GM10248 (cell line): ENCODE results near the gene SMARCC1.

ENCODE experiments used
- CTCF ChIA-PET: fragments of 300-600 bp; sonication (Branson Sonifier 250); formaldehyde crosslinking; extraction: SDS; loops from one replicate; lab custom pipeline; 2021; ENCODE audit warnings: antibody characterized with exemption; lab: Yijun Ruan, JAX
- POLR2A ChIA-PET: fragments of 350-650 bp; sonication (Branson Sonifier 250); formaldehyde crosslinking; extraction: SDS; loops from one replicate; lab custom pipeline; 2020; ENCODE audit warnings: antibody characterized with exemption; lab: Yijun Ruan, JAX
- DNase-seq: peaks from one replicate; pipeline ENCODE4 v3.0.0; 2012; ENCODE audit errors: extremely low spot score
- CTCF ChIP-seq: IDR thresholded peaks from 2 replicates; pipeline ENCODE4 v1.5.1; 2012; ENCODE audit warnings: mild to moderate bottlenecking, low read depth; ENCODE audit errors: extremely low read depth, missing control alignments, control extremely low read depth

SMARCC1 gene

GRCh38 chr3:47791193-47791855 is 9.6 kb upstream of the SMARCC1 start:
- no peak for DNase-seq
- POLR2A ChIA-PET: no interaction called here
- no peak for TF ChIP-seq CTCF
- CTCF ChIA-PET: interaction anchor here (5.5 kb wide), 1 partner anchor 269 kb away, joined by 56 read pairs; no protein-coding TSS in a partner anchor

- no peak for TF ChIP-seq CTCF
- ChIA-PET POLR2A (no interaction called here), CTCF (interaction anchor here (1.3 to 2.2 kb wide), 2 partner anchors 11 to 262 kb away, joined by 3 to 13 read pairs; no protein-coding TSS in a partner anchor)
- DNase-seq: no peak
These were observed 2.0 kb upstream of the SMARCC1 start for GRCh38 chr3:47783673-47784072.

GRCh38 chr3:47782446-47783308 is 984 bp upstream of the SMARCC1 start:
- TF ChIP-seq CTCF: no peak
- CTCF ChIA-PET: interaction anchor here (1.3 kb wide), 1 partner anchor 10 kb away, joined by 3 read pairs; no protein-coding TSS in a partner anchor
- POLR2A ChIA-PET: no interaction called here
- no peak for DNase-seq

GRCh38 chr3:47780741-47781684 is 680 bp downstream of the SMARCC1 start:
- POLR2A ChIA-PET: interaction anchor here (0.5 kb wide), 1 partner anchor 1913 kb away, joined by 4 read pairs; no protein-coding TSS in a partner anchor
- no peak for TF ChIP-seq CTCF
- CTCF ChIA-PET: interaction anchor here (0.9 to 1.5 kb wide), 3 partner anchors 17 to 259 kb away, joined by 3 to 4 read pairs (median 3); no protein-coding TSS in a partner anchor
- DNase-seq: peak; percentile 72

GRCh38 chr3:47778746-47779145 is 2.9 kb downstream of the SMARCC1 start:
- POLR2A ChIA-PET: no interaction called here

More at GRCh38 chr3:47778746-47779145, 2.9 kb downstream of the SMARCC1 start:
- DNase-seq: no peak
- no peak for TF ChIP-seq CTCF
- CTCF ChIA-PET: interaction anchor here (1.0 to 1.3 kb wide), 2 partner anchors 10 to 1243 kb away, joined by 3 to 4 read pairs; partner anchors contain the start of gene NDUFAF3
